ENCODE results near the gene KIN.
"Not testable (repeated sequence)": the region's sequence is repeated elsewhere in the genome, so short reads cannot be mapped to it uniquely, and the experiment has no call there.

KIN gene

GRCh38 chr10:7752251-7752650 lies 35.5 kb downstream of the KIN start:
- no peaks in the 10 kb centered on the region for H3K4me1 ChIP-seq (ENCODE audit: control insufficient read depth, insufficient read depth, low read length)
- no peak overlapping the region for H3K4me3 ChIP-seq (ENCODE audit: low read length)
- H3K9ac ChIP-seq (ENCODE audit: low read length), result no peak overlapping the region
- H3K27me3 ChIP-seq (ENCODE audit: control insufficient read depth, insufficient read depth, low read length), result no peaks in the 10 kb centered on the region
- H3K27ac ChIP-seq (ENCODE audit: low read depth, low read length), result no peak overlapping the region
- H3K36me3 ChIP-seq (ENCODE audit: control insufficient read depth, insufficient read depth, low read length), result peaks cover 11% of the 10 kb centered on the region

- Histone ChIP-seq H3K4me1 (ENCODE audit: control insufficient read depth, insufficient read depth, low read length) (no peaks in the 10 kb centered on the region), H3K9ac (ENCODE audit: low read length) (no peak overlapping the region), H3K27ac (ENCODE audit: low read depth, low read length) (no peak overlapping the region), H3K4me3 (ENCODE audit: low read length) (no peak overlapping the region), H3K36me3 (ENCODE audit: control insufficient read depth, insufficient read depth, low read length) (peaks cover 11% of the 10 kb centered on the region), H3K27me3 (ENCODE audit: control insufficient read depth, insufficient read depth, low read length) (no peaks in the 10 kb centered on the region)
Observed at GRCh38 chr10:7750222-7750621, 37.6 kb downstream of the KIN start.

- not testable (repeated sequence) for H3K27ac ChIP-seq (ENCODE audit: low read depth, low read length); H3K4me1 ChIP-seq (ENCODE audit: control insufficient read depth, insufficient read depth, low read length); H3K9ac ChIP-seq (ENCODE audit: low read length); H3K36me3 ChIP-seq (ENCODE audit: control insufficient read depth, insufficient read depth, low read length); H3K27me3 ChIP-seq (ENCODE audit: control insufficient read depth, insufficient read depth, low read length); H3K4me3 ChIP-seq (ENCODE audit: low read length)
Observed at GRCh38 chr10:7748637-7749036, 39.2 kb downstream of the KIN start.

GRCh38 chr10:7744307-7744706 lies 43.5 kb downstream of the KIN start:
- H3K27ac ChIP-seq (ENCODE audit: low read depth, low read length), result no peak overlapping the region
- peaks cover 2% of the 10 kb centered on the region for H3K36me3 ChIP-seq (ENCODE audit: control insufficient read depth, insufficient read depth, low read length)
- no peaks in the 10 kb centered on the region for H3K4me1 ChIP-seq (ENCODE audit: control insufficient read depth, insufficient read depth, low read length)
- H3K9ac ChIP-seq (ENCODE audit: low read length), result no peak overlapping the region
- H3K4me3 ChIP-seq (ENCODE audit: low read length), result no peak overlapping the region
- H3K27me3 ChIP-seq (ENCODE audit: control insufficient read depth, insufficient read depth, low read length), result no peaks in the 10 kb centered on the region

- H3K4me3 ChIP-seq (ENCODE audit: low read length), result no peak overlapping the region
- no peaks in the 10 kb centered on the region for H3K4me1 ChIP-seq (ENCODE audit: control insufficient read depth, insufficient read depth, low read length)
- H3K36me3 ChIP-seq (ENCODE audit: control insufficient read depth, insufficient read depth, low read length), result no peaks in the 10 kb centered on the region
- no peak overlapping the region for H3K27ac ChIP-seq (ENCODE audit: low read depth, low read length)
- H3K9ac ChIP-seq (ENCODE audit: low read length), result no peak overlapping the region
- H3K27me3 ChIP-seq (ENCODE audit: control insufficient read depth, insufficient read depth, low read length), result no peaks in the 10 kb centered on the region
Observed at GRCh38 chr10:7738536-7739407, 49.0 kb downstream of the KIN start.

GRCh38 chr10:7734821-7735220 lies 53.0 kb downstream of the KIN start:
- Histone ChIP-seq H3K4me1 (ENCODE audit: control insufficient read depth, insufficient read depth, low read length) (no peaks in the 10 kb centered on the region), H3K4me3 (ENCODE audit: low read length) (no peak overlapping the region), H3K27ac (ENCODE audit: low read depth, low read length) (no peak overlapping the region), H3K36me3 (ENCODE audit: control insufficient read depth, insufficient read depth, low read length) (no peaks in the 10 kb centered on the region), H3K27me3 (ENCODE audit: control insufficient read depth, insufficient read depth, low read length) (no peaks in the 10 kb centered on the region), H3K9ac (ENCODE audit: low read length) (no peak overlapping the region)

GRCh38 chr10:7722927-7723529 lies 64.8 kb downstream of the KIN start:
- no peak overlapping the region for H3K27ac ChIP-seq (ENCODE audit: low read depth, low read length)
- no peak overlapping the region for H3K4me3 ChIP-seq (ENCODE audit: low read length)
- H3K36me3 ChIP-seq (ENCODE audit: control insufficient read depth, insufficient read depth, low read length), result no peaks in the 10 kb centered on the region
- H3K4me1 ChIP-seq (ENCODE audit: control insufficient read depth, insufficient read depth, low read length), result no peaks in the 10 kb centered on the region
- H3K9ac ChIP-seq (ENCODE audit: low read length), result no peak overlapping the region
- H3K27me3 ChIP-seq (ENCODE audit: control insufficient read depth, insufficient read depth, low read length), result no peaks in the 10 kb centered on the region

- no peaks in the 10 kb centered on the region for H3K27me3 ChIP-seq (ENCODE audit: control insufficient read depth, insufficient read depth, low read length)
- H3K36me3 ChIP-seq (ENCODE audit: control insufficient read depth, insufficient read depth, low read length), result no peaks in the 10 kb centered on the region
- no peak overlapping the region for H3K4me3 ChIP-seq (ENCODE audit: low read length)
- no peaks in the 10 kb centered on the region for H3K4me1 ChIP-seq (ENCODE audit: control insufficient read depth, insufficient read depth, low read length)
- H3K9ac ChIP-seq (ENCODE audit: low read length), result no peak overlapping the region
- no peak overlapping the region for H3K27ac ChIP-seq (ENCODE audit: low read depth, low read length)
Observed at GRCh38 chr10:7720478-7720877, 67.3 kb downstream of the KIN start.

- no peaks in the 10 kb centered on the region for H3K27me3 ChIP-seq (ENCODE audit: control insufficient read depth, insufficient read depth, low read length)
- H3K9ac ChIP-seq (ENCODE audit: low read length), result no peak overlapping the region
- H3K4me3 ChIP-seq (ENCODE audit: low read length), result no peak overlapping the region
- no peaks in the 10 kb centered on the region for H3K36me3 ChIP-seq (ENCODE audit: control insufficient read depth, insufficient read depth, low read length)
- no peaks in the 10 kb centered on the region for H3K4me1 ChIP-seq (ENCODE audit: control insufficient read depth, insufficient read depth, low read length)
- no peak overlapping the region for H3K27ac ChIP-seq (ENCODE audit: low read depth, low read length)
Observed at GRCh38 chr10:7718685-7719084, 69.1 kb downstream of the KIN start.

- Histone ChIP-seq H3K9ac (ENCODE audit: low read length) (no peak overlapping the region), H3K36me3 (ENCODE audit: control insufficient read depth, insufficient read depth, low read length) (no peaks in the 10 kb centered on the region), H3K4me1 (ENCODE audit: control insufficient read depth, insufficient read depth, low read length) (no peaks in the 10 kb centered on the region), H3K27me3 (ENCODE audit: control insufficient read depth, insufficient read depth, low read length) (no peaks in the 10 kb centered on the region), H3K27ac (ENCODE audit: low read depth, low read length) (no peak overlapping the region), H3K4me3 (ENCODE audit: low read length) (no peak overlapping the region)
Observed at GRCh38 chr10:7717767-7718166, 70.0 kb downstream of the KIN start.

GRCh38 chr10:7715515-7715914 lies 72.3 kb downstream of the KIN start:
- Histone ChIP-seq H3K4me3 (ENCODE audit: low read length) (no peak overlapping the region), H3K36me3 (ENCODE audit: control insufficient read depth, insufficient read depth, low read length) (no peaks in the 10 kb centered on the region), H3K4me1 (ENCODE audit: control insufficient read depth, insufficient read depth, low read length) (no peaks in the 10 kb centered on the region), H3K27ac (ENCODE audit: low read depth, low read length) (no peak overlapping the region), H3K27me3 (ENCODE audit: control insufficient read depth, insufficient read depth, low read length) (no peaks in the 10 kb centered on the region), H3K9ac (ENCODE audit: low read length) (no peak overlapping the region)

- not testable (repeated sequence) for H3K4me3 ChIP-seq (ENCODE audit: low read length); H3K4me1 ChIP-seq (ENCODE audit: control insufficient read depth, insufficient read depth, low read length); H3K27me3 ChIP-seq (ENCODE audit: control insufficient read depth, insufficient read depth, low read length); H3K27ac ChIP-seq (ENCODE audit: low read depth, low read length); H3K9ac ChIP-seq (ENCODE audit: low read length); H3K36me3 ChIP-seq (ENCODE audit: control insufficient read depth, insufficient read depth, low read length)
Observed at GRCh38 chr10:7711075-7711474, 76.7 kb downstream of the KIN start.

- H3K4me3 ChIP-seq (ENCODE audit: low read length), result no peak overlapping the region
- no peaks in the 10 kb centered on the region for H3K36me3 ChIP-seq (ENCODE audit: control insufficient read depth, insufficient read depth, low read length)
- H3K27ac ChIP-seq (ENCODE audit: low read depth, low read length), result no peak overlapping the region
- H3K4me1 ChIP-seq (ENCODE audit: control insufficient read depth, insufficient read depth, low read length), result no peaks in the 10 kb centered on the region
- no peaks in the 10 kb centered on the region for H3K27me3 ChIP-seq (ENCODE audit: control insufficient read depth, insufficient read depth, low read length)
- no peak overlapping the region for H3K9ac ChIP-seq (ENCODE audit: low read length)
Observed at GRCh38 chr10:7710446-7710845, 77.3 kb downstream of the KIN start.

All from rectal smooth muscle tissue (tissue), 1 donor.